Mucosa of rectum (tissue), 2 donors: ENCODE data around the gene C16orf54.
"Not testable (repeated sequence)": the region's sequence is repeated elsewhere in the genome, so short reads cannot be mapped to it uniquely, and the experiment has no call there.

Experiments used
- H3K27ac ChIP-seq, 2 donors: one replicate each; pipeline ENCODE4 v1.7.0; 2013; ENCODE audit warnings: inconsistent platforms in 2 of 2, low read depth in 2 of 2, low read length in 2 of 2
- H3K27me3 ChIP-seq, 2 donors: one replicate each; pipeline ENCODE4 v1.7.0; 2013; ENCODE audit warnings: low read length in 2 of 2; ENCODE audit not compliant: control insufficient read depth in 2 of 2, insufficient read depth in 2 of 2
- H3K36me3 ChIP-seq, 2 donors: one replicate each; pipeline ENCODE4 v1.7.0; 2013; ENCODE audit warnings: low read length in 2 of 2; ENCODE audit not compliant: control insufficient read depth in 2 of 2, insufficient read depth in 2 of 2
- H3K4me1 ChIP-seq, 2 donors: one replicate each; pipeline ENCODE4 v1.7.0; 2013; ENCODE audit warnings: low read length in 2 of 2, mild to moderate bottlenecking in 1 of 2; ENCODE audit not compliant: control insufficient read depth in 2 of 2, insufficient read depth in 2 of 2
- H3K4me3 ChIP-seq, 2 donors: one replicate each; pipeline ENCODE4 v1.7.0; 2013; ENCODE audit warnings: low read length in 2 of 2
- H3K9ac ChIP-seq, 2 donors: one replicate each; pipeline ENCODE4 v1.7.0; 2013; ENCODE audit warnings: low read length in 2 of 2, low read depth in 1 of 2, mild to moderate bottlenecking in 1 of 2
- H3K9me3 ChIP-seq, 2 donors: one replicate each; pipeline ENCODE4 v1.7.0; 2013; ENCODE audit warnings: low read length in 2 of 2; ENCODE audit not compliant: control insufficient read depth in 2 of 2
- donor health status: healthy.
- donor health status: Normal muscosa, but diverticular disease.

C16orf54 gene

DNA sequence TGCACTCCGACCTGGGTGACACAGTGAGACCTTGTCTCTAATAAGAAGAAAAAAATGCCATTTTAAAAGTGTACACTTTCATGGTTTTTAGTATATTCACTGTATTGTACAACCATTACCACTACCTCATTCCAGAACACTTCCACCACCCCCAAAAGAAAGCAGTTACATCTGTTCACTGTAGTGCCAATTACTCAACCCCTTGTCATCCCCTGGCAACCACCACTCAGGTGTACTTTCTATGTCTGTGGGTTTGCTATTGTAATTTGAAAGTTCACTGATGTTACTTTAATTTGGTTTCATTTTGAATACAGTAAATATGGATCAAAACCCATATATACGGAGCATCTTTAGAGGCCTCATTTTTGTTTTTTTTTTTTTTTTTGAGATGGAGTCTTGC lies 38.4 kb upstream of the C16orf54 start:
- H3K4me1 ChIP-seq = peaks cover 0 to 2% of the 10 kb centered on the region in 2 donors
- no peak overlapping the region for H3K27ac ChIP-seq
- H3K4me3 ChIP-seq = no peak overlapping the region
- H3K9me3 ChIP-seq = no peaks in the 10 kb centered on the region
- H3K27me3 ChIP-seq = no peaks in the 10 kb centered on the region
- H3K9ac ChIP-seq = no peak overlapping the region
- H3K36me3 ChIP-seq = peaks cover 0 to 5% of the 10 kb centered on the region in 2 donors

DNA sequence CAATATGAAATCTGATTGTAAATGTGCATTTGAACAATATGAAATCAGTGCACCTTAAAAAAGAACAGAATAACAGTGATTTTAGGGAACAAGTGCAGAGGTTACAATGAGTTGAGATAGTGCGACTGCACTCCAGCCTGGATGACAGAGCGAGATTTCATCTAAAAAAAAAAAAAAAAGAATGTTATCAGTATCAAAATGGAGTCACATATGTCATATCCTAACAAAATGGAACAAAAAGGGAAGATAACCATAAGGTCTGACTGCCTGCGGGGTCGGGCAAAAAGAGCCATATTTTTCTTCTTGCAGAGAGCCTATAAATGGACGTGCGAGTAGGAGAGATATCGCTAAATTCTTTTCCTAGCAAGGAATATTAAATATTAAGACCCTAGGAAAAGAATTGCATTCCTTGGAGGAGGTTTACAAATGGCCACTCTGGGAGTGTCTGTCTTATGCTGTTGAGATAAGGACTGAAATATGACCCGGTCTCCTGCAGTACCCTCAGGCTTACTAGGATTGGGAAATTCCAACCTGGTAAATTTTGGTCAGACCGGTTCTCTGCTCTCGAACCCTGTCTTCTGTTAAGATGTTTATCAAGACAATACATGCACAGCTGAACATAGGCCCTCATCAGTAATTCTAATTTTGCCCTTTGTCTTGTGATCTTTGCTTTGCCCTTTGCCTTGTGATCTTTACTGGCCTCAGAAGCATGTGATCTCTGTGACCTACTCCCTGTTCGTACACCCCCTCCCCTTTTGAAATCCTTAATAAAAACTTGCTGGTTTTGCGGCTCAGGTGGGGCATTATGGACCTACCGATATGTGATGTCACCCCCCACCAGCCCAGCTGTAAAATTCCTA lies 37.5 kb upstream of the C16orf54 start:
- H3K9me3 ChIP-seq, H3K27ac ChIP-seq, H3K4me1 ChIP-seq, H3K27me3 ChIP-seq, H3K4me3 ChIP-seq, H3K9ac ChIP-seq, H3K36me3 ChIP-seq: not testable (repeated sequence)

DNA sequence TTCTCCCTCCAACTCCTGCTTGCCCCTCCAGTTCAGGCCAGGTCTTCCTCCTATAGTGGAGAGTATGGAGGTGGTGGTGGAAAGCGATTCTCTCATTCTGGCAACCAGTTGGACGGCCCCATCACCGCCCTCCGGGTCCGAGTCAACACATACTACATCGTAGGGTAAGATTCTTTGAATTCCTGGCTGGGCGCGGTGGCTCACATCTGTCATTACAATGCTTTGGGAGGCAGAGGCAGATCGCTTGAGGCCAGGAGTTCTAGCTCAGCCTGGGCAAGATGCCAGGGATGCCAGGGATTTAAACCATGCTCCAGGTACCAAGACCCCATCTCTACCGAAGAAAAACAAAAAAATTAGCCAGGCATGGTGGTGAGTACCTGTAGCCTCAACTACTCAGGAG lies 33.7 kb upstream of the C16orf54 start:
- Histone ChIP-seq H3K36me3 (peaks cover 0 to 5% of the 10 kb centered on the region in 2 donors), H3K4me3 (peak overlapping the region; percentile 11 to 49), H3K27ac (peak overlapping the region; percentile 3 to 75)

DNA sequence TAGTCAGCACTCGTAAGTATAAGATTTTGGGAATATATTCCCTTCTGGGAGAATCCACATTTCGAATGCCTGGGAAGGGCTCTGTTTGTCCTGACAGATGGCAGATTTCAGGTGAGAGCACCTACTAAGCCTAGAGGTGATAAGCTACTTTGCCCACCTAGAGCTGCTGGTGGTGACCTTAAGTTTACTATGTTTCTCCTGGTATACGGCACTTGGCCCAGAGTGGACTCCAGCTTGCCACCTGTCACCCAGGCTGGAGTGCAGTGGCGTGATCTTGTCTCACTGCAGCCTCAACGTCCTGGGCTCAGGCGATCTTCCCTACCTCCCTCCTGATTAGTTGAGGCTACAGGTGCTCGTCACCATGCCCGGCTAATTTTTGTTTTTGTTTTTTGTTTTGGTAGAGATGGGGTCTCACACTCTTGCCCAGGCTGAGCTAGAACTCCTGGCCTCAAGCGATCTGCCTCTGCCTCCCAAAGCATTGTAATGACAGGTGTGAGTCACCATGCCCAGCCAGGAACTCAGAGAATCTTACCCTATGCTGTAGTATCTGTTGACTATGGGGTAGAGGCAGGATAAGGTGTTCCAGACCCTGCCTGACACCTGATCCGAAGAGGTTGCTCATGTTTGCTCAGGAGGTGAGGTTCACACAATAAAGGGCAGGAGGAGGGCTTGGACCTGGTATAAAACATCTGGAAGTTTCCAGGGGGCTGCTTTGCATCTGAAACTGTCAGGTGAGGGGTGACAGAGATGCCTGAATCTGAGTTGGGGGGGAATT lies 32.0 kb upstream of the C16orf54 start, which contains the start of gene ZG16:
Gene ZG16, plus strand, starts transcription at position 681 of the 775 bp plus-strand sequence. CDS start 1,011 bp downstream, outside the sequence.
- Histone ChIP-seq H3K4me1 (no peaks in the 10 kb centered on the region), H3K9me3 (no peaks in the 10 kb centered on the region), H3K9ac (peak within 1 kb of the TSS in 1 of 2 donors; percentile 60), H3K36me3 (peaks cover 0 to 5% of the 10 kb centered on the region in 2 donors), H3K27me3 (no peaks in the 10 kb centered on the region), H3K4me3 (peak within 1 kb of the TSS; percentile 11 to 49), H3K27ac (peak within 1 kb of the TSS; percentile 41 to 75)

More for the DNA sequence above, 33.7 kb upstream of the C16orf54 start:
- no peaks in the 10 kb centered on the region for H3K27me3 ChIP-seq
- no peaks in the 10 kb centered on the region for H3K4me1 ChIP-seq
- no peaks in the 10 kb centered on the region for H3K9me3 ChIP-seq
- peak overlapping the region in 1 of 2 donors; percentile 60 for H3K9ac ChIP-seq

DNA sequence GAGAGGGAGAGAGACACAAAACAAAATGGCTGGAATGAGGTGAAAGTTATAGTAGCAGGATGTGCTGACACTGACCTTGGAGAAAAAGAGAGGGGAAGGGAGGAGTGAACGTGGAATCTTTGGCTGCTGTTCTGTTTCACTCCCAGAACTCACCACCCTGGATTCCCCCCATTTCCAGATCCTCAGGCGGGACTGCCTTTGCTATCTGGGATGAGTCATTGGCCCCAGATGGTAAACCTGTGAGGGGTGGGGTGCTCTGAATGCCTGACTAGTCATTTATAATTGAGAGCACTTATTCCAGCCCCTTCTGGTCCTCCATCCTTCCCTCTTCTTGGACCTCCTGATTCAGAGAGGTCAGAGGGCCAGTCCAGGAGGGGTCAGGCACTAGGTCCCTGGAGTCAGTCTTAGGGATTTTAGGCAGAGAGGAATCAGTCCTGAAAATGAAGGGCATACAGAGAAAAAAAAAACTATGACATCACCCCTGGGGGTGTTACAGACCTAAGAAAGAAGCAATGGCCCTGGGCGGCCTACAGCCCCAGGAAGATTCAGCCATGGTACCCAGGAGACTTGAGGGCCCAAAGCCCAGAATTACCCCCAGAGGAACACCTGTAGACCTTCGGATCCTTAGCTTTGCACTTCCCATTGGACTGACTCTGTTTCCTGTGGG lies 30.1 kb upstream of the C16orf54 start:
- Histone ChIP-seq H3K9me3 (no peaks in the 10 kb centered on the region), H3K36me3 (peaks cover 0 to 2% of the 10 kb centered on the region in 2 donors), H3K27ac (peak overlapping the region; percentile 7 to 23), H3K4me3 (no peak overlapping the region), H3K4me1 (no peaks in the 10 kb centered on the region), H3K27me3 (no peaks in the 10 kb centered on the region), H3K9ac (no peak overlapping the region)

DNA sequence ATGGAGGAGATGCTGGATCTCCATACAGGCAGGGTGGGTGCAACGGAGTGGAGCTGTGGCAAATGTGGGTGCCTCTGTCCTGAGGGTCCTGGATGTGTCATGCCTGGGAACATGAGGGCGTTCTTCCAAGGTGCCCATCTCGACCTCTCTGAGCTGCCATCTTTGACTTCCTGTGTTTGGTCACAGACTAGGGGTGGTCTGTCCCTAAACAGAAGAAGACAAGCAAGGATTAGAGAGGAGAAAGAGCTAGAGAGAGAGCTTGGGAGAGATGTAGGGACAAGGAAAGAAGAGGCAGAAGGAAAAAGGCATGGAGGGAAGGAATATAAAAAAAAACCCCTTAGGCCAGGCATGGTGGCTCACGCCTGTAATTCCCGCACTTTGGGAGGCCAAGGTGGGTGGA lies 28.9 kb upstream of the C16orf54 start:
- no peak overlapping the region for H3K9ac ChIP-seq
- no peak overlapping the region for H3K4me3 ChIP-seq
- H3K36me3 ChIP-seq = no peaks in the 10 kb centered on the region
- peaks cover 5% of the 10 kb centered on the region in 2 donors for H3K4me1 ChIP-seq
- H3K27ac ChIP-seq = no peak overlapping the region
- H3K27me3 ChIP-seq = no peaks in the 10 kb centered on the region
- H3K9me3 ChIP-seq = no peaks in the 10 kb centered on the region

DNA sequence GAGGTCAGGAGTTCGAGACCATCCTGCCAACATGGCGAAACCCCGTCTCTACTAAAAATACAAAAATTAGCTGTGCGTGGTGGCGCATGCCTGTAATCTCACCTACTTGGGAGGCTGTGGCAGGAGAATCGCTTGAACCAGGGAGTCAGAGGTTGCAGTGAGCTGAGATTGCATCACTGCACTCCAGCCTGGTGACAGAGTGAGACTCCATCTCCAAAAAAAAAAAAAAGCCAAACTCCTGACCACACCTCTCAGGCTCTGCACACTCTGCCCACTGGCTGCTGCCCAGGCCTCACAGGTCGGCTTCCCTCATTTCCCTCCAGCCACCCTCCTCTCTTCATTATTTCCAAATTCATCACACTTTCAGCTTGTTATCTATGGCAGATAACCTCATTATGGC lies 26.5 kb upstream of the C16orf54 start:
- not testable (repeated sequence) for H3K4me3 ChIP-seq, H3K9me3 ChIP-seq, H3K36me3 ChIP-seq, H3K9ac ChIP-seq, H3K27ac ChIP-seq, H3K4me1 ChIP-seq, H3K27me3 ChIP-seq

DNA sequence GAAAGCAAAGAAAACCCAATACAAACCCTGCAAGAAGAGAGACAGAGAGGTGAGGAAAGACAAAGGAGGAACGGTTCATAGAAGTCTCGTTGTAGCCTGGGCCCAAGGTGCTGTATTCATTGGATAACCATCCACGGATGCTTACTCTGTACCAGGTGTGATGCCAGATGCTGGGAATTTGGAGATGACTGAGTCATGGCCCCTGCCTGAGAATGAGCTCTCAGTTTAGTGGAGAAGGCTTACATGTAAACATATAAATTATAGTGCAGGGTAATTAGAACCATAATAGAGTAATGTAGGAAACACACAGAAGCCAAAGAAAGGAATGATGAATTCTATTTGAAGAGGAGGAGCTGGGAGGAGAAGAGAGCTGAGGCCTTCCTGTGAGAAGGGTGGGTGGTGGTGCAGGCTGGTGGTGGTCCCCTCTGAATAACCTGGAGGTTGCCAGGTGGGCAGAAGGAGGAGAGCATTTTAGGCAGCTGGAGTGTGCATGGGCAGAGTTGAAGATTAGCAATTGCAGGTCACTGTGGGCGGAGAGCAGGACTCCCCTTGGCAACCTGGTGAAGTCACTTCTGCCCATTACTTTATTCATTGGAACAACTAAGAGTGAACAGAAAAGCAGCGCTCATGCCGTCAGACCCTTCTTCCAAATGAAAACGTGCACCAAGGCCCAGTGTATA lies 24.6 kb upstream of the C16orf54 start:
- Histone ChIP-seq H3K9ac (no peak overlapping the region), H3K36me3 (no peaks in the 10 kb centered on the region), H3K4me1 (peaks cover 5 to 15% of the 10 kb centered on the region in 2 donors), H3K9me3 (no peaks in the 10 kb centered on the region), H3K4me3 (no peak overlapping the region), H3K27me3 (no peaks in the 10 kb centered on the region), H3K27ac (peak overlapping the region in 1 of 2 donors; percentile 52)

DNA sequence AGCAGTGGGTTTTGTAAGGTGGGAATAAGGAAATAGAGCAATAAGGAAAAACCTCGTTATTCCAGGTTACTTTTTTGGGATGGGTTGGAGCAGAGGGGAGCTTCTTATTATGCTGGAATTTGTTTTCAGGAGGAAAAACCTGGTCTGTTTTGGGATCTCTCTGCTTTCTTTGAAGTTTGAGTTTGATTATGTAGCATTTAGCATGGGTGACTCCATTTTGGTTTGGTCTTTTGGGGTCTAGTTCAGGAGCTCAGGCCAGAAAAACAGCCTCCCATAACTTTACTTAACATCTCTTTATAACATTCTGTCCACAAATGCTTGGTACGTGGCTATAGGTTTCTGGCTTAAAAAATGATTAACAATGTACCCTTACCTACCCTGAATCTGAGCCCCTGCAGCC lies 23.7 kb upstream of the C16orf54 start:
- Histone ChIP-seq H3K9me3 (no peaks in the 10 kb centered on the region), H3K4me1 (peaks cover 11 to 21% of the 10 kb centered on the region in 2 donors), H3K36me3 (no peaks in the 10 kb centered on the region), H3K9ac (no peak overlapping the region), H3K27me3 (no peaks in the 10 kb centered on the region), H3K27ac (no peak overlapping the region), H3K4me3 (no peak overlapping the region)
